Skeletal muscle satellite cell (primary cell): Measurements from ENCODE around the gene CAPS.
A peak's percentile ranks its signal among the peaks of the same experiment; 100 is the strongest.

Experiments used
- H3K27me3 ChIP-seq: 2 replicates; pipeline ENCODE4 v1.7.0; 2013; ENCODE audit warnings: low read length; ENCODE audit not compliant: control insufficient read depth, insufficient read depth
- H3K36me3 ChIP-seq: 2 replicates; pipeline ENCODE4 v1.7.0; 2013; ENCODE audit warnings: mild to moderate bottlenecking, control low read depth, low read length; ENCODE audit not compliant: insufficient read depth
- H3K4me1 ChIP-seq: 2 replicates; pipeline ENCODE4 v1.7.0; 2013; ENCODE audit warnings: low read length; ENCODE audit not compliant: control insufficient read depth, insufficient read depth
- H3K4me2 ChIP-seq: 2 replicates; pipeline ENCODE4 v1.7.0; 2013; ENCODE audit warnings: mild to moderate bottlenecking, low read length
- H3K4me3 ChIP-seq: 2 replicates; pipeline ENCODE4 v1.7.0; 2013; ENCODE audit warnings: low read length
- H3K9ac ChIP-seq: 2 replicates; pipeline ENCODE4 v1.7.0; 2013; ENCODE audit warnings: mild to moderate bottlenecking, low read depth, low read length, moderate library complexity
- H3K9me3 ChIP-seq: replicated peaks from 2 replicates; pipeline ENCODE4 v1.7.0; 2013; ENCODE audit warnings: mild to moderate bottlenecking, control low read depth, low read length

Gene CAPS

DNA sequence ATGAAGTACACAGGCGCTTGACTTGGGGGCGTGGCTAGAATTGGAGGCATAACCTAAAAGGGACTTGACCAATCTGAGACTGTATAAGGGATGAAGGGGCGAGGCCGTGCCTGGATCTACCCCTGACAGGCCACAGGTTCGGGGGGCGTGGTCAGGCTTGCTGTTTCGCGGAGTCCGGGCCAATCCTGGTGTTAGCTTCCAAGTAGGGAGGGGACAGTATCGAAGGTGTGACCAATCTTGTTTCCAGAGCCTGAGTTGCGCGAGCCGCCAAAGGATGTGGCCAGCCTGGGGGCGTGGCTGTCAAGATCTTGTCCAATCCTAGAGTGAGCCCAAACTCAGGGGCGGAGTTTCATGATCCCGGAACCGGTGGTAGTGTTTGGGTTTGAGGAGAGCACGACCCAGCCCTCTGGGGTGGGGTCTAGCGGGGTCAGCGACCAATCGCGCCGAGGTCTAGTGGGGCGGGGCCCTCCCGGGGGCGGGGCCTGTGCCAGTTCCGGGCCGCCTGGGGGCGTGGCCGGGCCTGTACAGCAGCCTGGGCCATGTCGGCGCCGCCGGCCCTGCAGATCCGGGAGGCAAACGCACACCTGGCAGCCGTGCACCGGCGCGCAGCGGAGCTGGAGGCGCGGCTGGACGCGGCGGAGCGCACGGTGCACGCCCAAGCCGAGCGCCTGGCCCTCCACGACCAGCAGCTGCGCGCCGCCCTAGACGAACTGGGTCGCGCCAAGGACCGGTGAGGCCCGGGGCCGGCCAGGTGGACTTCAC is 9.5 kb upstream of the CAPS start, which contains the start of gene VMAC:
VMAC (plus strand) TSS at position 521 of the 762 bp plus-strand sequence; CDS start at position 540, 19 bp downstream.
- Histone ChIP-seq H3K4me2 (peak within 1 kb of the TSS; percentile 100), H3K9me3 (no peaks in the 10 kb centered on the region), H3K4me3 (peak within 1 kb of the TSS; percentile 98), H3K27me3 (no peaks in the 10 kb centered on the region), H3K36me3 (peaks cover 5% of the 10 kb centered on the region), H3K4me1 (peaks cover 15% of the 10 kb centered on the region), H3K9ac (peak within 1 kb of the TSS; percentile 99)

DNA sequence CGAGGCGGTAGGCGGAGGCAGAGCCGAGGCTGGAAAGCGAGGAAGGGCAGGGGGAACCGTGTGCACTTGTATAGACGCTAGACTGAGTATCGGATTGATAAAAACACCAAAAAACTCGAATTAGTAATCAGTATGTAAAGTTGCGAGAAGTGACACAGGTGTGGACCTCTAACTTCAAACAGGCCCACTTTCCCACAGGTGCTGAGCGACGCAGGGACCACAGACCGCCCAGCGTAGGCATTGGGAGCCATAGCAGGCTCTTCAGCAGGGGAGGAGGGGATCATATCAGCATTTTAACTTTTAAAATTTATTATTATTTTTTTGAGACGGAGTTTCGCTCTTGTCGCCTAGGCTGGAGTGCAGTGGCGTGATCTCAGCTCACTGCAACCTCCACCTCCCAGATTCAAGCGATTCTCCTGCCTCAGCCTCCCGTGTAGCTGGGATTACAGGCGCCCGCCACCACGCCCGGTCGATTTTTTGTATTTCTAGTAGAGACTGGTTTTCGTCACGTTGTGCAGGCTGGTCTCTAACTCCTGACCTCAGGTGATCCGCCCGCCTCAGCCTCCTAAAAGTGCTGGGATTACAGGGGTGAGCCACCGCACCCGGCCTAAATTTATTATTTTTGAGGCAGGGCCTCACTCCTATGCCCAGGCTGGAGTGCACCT is 8.8 kb upstream of the CAPS start:
- H3K4me1 ChIP-seq, result peaks cover 15% of the 10 kb centered on the region
- no peaks in the 10 kb centered on the region for H3K9me3 ChIP-seq
- peak overlapping the region; percentile 100 for H3K4me2 ChIP-seq
- H3K4me3 ChIP-seq, result peak overlapping the region; percentile 93
- peaks cover 5% of the 10 kb centered on the region for H3K36me3 ChIP-seq
- no peaks in the 10 kb centered on the region for H3K27me3 ChIP-seq
- H3K9ac ChIP-seq, result peak overlapping the region; percentile 92

DNA sequence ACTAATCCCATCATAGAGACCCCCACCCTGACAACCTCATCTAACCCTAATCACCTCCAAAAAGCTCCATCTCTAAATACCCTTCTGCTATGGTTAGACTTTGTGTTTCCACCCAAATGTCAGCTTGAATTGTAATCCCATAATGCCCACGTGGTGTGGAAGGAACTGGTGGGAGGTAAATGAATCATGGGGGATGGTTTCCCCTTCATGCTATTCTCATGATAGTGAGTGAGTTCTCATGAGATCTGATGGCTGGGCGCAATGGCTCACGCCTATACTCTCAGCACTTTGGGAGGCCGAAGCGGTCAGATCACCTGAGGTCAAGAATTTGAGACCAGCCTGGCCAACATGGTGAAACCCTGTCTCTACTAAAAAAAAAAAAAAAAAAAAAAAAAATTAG is 6.8 kb upstream of the CAPS start:
- Histone ChIP-seq H3K4me3 (no peak overlapping the region), H3K9me3 (no peaks in the 10 kb centered on the region), H3K4me1 (peaks cover 10% of the 10 kb centered on the region), H3K9ac (no peak overlapping the region), H3K27me3 (no peaks in the 10 kb centered on the region), H3K36me3 (no peaks in the 10 kb centered on the region), H3K4me2 (no peak overlapping the region)

DNA sequence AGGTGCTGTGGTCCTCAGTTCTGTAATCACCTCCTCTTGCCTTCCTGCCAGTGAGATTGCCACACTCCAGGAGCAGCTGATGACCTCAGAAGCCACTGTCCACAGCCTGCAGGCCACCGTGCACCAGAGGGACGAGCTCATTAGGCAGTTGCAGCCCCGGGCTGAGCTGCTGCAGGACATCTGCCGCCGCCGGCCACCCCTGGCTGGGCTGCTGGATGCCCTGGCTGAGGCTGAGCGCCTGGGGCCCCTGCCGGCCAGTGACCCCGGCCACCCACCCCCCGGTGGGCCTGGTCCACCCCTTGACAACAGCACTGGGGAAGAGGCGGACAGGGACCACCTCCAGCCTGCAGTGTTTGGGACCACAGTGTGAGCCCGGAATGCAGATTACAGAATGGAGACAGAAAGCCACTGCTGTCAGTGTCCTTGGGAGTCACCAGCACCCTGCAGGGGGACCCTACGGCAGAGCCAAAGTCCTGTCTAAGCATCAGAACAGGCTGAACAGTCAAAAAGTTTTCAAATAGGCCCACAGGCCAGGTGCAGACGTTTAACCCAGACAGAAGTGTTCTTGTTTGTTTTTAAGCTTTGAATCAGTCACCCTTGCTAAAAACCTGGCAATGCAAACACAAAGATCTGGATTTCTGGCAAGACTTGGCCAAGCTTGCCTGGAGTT is 5.1 kb upstream of the CAPS start:
- Histone ChIP-seq H3K4me1 (peaks cover 7% of the 10 kb centered on the region), H3K4me2 (no peak overlapping the region), H3K27me3 (no peaks in the 10 kb centered on the region), H3K36me3 (no peaks in the 10 kb centered on the region), H3K4me3 (no peak overlapping the region), H3K9ac (no peak overlapping the region), H3K9me3 (no peaks in the 10 kb centered on the region)

DNA sequence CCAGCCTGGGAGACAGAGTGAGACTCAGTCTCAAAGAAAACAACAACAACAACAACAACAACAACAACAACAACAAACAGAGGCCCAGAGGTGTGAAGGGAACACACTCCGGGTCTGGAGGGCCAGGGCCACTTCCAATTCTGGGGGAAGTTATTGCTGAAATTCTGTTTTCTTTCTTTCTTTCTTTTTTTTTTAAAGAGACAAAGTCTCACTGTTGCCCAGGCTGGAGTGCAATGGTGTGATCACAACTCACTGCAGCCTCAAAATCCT is 3.5 kb upstream of the CAPS start:
- no peak overlapping the region for H3K4me2 ChIP-seq
- no peak overlapping the region for H3K9ac ChIP-seq
- no peak overlapping the region for H3K4me3 ChIP-seq
- peaks cover 15% of the 10 kb centered on the region for H3K4me1 ChIP-seq
- no peaks in the 10 kb centered on the region for H3K27me3 ChIP-seq
- no peaks in the 10 kb centered on the region for H3K9me3 ChIP-seq
- peaks cover 6% of the 10 kb centered on the region for H3K36me3 ChIP-seq

DNA sequence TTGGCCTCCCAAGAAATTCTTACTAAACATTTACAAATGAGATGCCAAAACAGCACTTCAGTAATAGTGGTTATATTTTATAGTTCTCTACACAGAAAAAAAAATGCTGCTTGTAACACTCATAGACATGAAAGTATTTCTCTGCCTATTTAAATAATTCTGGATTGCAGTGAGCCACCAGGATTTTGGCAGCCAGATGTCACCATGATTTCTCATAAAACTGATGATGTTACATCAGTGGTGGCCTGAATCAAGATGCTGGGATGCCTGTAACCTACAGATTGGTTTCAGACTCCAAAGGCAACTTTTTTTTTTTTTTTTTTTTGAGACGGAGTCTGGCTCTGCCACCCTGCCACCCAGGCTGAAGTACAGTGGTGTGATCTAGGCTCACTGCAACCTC is 2.7 kb upstream of the CAPS start:
- H3K9ac ChIP-seq, result no peak overlapping the region
- H3K36me3 ChIP-seq, result peaks cover 11% of the 10 kb centered on the region
- H3K4me2 ChIP-seq, result no peak overlapping the region
- no peak overlapping the region for H3K4me3 ChIP-seq
- H3K9me3 ChIP-seq, result no peaks in the 10 kb centered on the region
- H3K27me3 ChIP-seq, result no peaks in the 10 kb centered on the region
- H3K4me1 ChIP-seq, result peaks cover 15% of the 10 kb centered on the region

DNA sequence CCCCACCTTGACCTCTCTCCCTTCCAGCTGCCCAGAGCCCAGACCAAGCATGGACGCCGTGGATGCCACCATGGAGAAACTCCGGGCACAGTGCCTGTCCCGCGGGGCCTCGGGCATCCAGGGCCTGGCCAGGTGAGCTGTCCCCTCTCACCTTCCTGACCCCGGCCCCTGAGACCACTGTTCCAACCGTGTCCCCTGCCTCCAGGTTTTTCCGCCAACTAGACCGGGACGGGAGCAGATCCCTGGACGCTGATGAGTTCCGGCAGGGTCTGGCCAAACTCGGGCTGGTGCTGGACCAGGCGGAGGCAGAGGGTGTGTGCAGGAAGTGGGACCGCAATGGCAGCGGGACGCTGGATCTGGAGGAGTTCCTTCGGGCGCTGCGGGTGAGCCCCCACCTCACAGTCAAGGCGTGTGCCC is 312 bp downstream of the CAPS start:
- Histone ChIP-seq H3K9me3 (no peaks in the 10 kb centered on the region), H3K4me1 (peaks cover 15% of the 10 kb centered on the region), H3K9ac (peak overlapping the region; percentile 11), H3K4me2 (peak overlapping the region; percentile 41), H3K36me3 (peaks cover 37% of the 10 kb centered on the region), H3K27me3 (no peaks in the 10 kb centered on the region), H3K4me3 (no peak overlapping the region)

DNA sequence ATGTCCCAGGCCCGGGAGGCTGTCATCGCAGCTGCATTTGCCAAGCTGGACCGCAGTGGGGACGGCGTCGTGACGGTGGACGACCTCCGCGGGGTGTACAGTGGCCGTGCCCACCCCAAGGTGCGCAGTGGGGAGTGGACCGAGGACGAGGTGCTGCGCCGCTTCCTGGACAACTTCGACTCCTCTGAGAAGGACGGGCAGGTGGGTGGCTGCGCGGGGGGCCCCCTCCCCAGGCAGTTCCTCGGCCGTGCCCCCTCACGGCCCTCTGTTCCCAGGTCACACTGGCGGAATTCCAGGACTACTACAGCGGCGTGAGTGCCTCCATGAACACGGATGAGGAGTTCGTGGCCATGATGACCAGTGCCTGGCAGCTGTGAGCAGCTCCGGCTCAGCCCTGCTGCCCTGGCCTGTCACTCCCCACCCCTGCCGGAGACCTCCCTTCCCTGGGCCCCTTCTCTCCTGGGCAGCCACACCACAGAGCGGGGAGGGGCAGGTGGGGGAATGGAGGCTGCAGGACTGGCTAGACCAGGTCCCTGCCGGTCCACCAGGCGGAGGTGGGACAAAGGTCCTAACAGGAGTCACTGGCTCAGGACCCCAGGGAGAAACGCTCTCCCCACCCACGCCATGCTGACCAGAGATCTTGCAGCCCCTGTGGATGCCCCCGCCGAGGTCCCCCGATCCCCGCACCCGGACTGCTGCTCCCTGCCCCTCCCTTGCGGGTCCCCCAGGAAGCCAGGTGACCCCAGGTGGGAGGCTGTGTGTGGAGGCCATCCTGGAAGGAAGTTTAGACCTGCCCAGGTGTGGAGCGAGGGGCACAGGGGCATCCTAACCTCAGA is 1.1 kb downstream of the CAPS start:
- no peaks in the 10 kb centered on the region for H3K9me3 ChIP-seq
- H3K36me3 ChIP-seq, result peaks cover 38% of the 10 kb centered on the region
- H3K4me1 ChIP-seq, result peaks cover 15% of the 10 kb centered on the region
- no peak overlapping the region for H3K4me3 ChIP-seq
- no peaks in the 10 kb centered on the region for H3K27me3 ChIP-seq
- H3K4me2 ChIP-seq, result no peak overlapping the region
- H3K9ac ChIP-seq, result no peak overlapping the region

DNA sequence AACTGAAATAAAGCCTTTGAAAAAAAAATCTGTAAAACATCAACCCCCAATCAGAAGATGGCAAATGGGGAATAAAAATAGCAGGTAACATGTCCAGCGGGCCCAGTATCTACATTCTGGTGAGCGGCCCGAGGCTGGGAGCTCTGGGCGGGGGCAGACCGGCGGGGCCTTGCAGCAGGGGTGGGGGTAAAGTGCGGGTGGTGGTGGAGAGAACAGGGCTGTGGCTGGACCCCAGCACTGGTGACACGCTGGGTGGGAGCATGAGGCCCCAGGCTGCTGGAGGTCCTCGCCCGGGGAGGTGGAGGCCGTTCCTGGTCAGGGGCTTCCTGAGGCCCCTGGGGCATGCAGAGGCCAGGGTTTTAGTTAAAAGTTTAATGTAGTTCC is 1.7 kb downstream of the CAPS start:
- Histone ChIP-seq H3K9ac (no peak overlapping the region), H3K27me3 (no peaks in the 10 kb centered on the region), H3K4me1 (peaks cover 15% of the 10 kb centered on the region), H3K4me2 (no peak overlapping the region), H3K9me3 (no peaks in the 10 kb centered on the region), H3K4me3 (no peak overlapping the region), H3K36me3 (peaks cover 38% of the 10 kb centered on the region)

DNA sequence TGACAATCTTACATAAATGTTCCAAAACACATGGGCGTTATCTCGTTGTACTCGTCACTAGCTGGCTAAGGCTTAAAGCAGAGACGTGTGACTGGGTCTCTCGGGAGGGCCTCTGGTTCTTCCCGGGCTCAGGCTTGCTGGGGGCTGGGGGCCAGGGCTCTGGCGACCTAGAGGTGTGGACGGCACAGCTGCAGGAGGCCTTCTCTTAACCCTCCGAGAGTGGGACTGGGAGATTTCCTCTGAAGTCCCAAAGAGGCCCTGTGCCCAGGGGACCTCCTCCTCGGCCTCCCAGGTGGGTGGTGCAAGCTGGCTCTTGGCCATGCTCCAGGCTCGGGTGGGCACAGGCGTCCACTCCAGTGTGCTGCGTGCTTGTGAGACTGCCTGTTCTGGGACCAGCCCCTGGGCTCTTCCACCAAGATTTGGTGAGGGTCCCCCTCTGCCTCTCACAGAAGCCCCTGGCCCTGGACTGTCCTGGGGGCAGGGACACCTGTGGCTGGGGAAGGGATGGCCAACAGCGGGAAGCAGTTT is 2.2 kb downstream of the CAPS start:
- Histone ChIP-seq H3K9ac (no peak overlapping the region), H3K27me3 (no peaks in the 10 kb centered on the region), H3K9me3 (no peaks in the 10 kb centered on the region), H3K4me1 (peaks cover 15% of the 10 kb centered on the region), H3K4me3 (no peak overlapping the region), H3K4me2 (no peak overlapping the region), H3K36me3 (peaks cover 41% of the 10 kb centered on the region)
